Endometrial microvascular endothelial cells (primary cell): ENCODE measurements around the gene EDN2. TPM values are rescaled to one million over a fixed set of nuclear protein-coding genes. Genes with fewer than 3 reads are reported as not detected.

Experiments
- in situ Hi-C: cut with HindIII; loops from 2 replicates; pipeline ENCODE4 v1.10.0; 2017; ENCODE audit warnings: low sequenced_read_pairs, low pct_unique_long_range_greater_than_20kb; ENCODE audit errors: inconsistent ontology term
- total RNA-seq: library from RNA; depleted of rRNA; stranded (reverse); fragments of >200 nt; gene quantifications from one replicate; pipeline ENCODE4 v1.2.3, GENCODE V29; 2015; ENCODE audit errors: inconsistent ontology term

The EDN2 gene
- total RNA-seq, 1 donor from 2014 or later, result not detected

DNA sequence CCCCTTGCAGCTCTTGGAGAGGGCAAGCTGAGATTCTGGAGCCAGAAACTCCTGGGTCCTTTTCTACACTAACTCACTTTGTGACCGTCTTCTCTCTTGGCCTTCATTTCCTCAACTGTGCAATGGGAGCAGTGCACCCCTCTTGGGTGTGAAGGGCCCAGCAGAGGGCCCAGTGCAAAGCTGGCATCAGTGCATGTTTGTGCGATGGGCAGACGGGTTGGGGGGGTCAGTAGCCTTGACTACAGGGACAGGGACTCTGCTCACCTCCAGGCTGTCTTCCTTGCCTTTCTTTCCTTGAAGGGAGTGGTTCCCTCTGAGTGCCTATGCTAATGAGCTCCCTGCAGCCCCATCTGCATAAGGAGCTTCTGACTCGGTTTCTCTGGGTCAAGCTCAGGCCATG, 51.0 kb downstream of the EDN2 start:
- in situ Hi-C loops, result no loop called here

DNA sequence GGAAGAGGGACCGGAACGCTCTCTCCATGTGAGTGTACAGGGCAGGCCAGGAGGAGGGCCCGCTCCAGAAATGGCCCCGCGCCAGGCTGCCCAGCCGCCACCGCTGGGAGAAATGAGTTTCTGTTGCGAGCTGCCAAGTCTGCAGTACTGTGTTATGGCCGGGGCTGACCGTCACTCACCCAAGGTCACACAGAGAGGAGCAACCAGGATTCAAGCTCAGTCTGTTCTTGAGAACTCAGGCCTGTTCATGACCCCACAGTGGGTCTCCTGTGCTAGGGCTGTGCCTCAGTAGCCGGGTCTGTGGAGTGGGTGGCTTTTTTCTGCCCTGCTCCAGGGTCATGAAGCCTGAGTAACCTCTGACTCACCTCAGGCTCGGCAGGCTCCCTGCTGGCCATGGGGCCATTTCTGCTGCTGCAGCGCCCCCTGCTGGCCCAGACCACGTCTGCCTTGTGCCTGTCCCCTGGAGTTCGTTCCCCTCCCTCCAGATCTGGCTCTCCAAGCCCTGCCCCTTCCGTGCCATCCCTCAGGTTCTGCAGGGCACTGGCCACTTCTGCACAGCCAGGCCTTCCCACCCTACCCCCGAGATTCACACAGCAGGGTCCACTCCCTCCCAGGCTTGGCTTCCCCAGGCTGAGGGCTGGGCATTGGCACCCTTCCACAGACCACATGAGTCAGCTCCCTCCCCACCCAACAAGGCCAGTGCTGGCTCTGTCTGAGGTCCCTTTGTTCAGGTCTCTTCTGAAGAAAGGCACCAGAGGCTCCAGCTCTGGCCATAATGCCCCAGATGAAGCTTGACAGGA, 51.8 kb downstream of the EDN2 start:
- in situ Hi-C loops, result no loop called here

DNA sequence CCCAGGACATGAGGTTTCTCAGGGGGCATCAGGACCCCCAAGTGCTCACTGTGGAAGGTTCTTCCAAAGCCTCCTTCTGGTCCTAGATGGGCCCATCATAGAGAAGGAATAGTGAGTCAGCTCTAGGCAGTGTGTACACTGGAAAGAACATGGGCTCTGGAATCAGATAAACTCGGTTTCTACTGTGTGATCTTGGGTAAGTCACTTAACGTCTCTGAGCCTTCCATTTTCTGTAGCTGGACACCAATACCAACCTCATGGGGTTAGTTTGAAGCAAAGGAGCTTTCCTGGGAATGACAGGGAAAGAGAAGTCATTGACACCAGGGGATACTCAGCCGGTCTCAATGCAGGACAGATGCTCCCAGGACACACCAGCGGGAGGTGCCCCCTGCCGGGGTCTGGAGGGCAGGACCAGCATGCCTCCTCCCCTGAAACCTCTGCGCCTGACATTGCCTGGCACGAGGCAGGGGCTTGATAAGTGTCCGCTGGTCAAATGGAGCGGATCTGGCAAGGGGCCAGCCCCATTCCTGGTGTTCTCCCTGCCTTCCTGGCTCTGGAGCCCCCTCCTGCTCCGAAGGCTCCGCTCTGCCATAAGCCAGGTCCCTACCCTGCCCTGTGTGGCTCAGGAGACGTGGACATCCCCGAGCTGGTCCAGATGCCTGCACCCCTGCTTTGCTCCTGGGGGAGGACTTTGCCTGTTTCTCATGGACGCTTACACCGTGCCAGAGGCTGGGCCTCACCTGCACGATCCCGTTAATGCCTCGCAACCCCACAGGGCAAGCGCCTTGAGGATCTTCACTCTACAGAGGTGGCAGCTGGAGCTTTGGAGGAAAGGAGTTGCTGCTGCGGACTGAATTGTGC, 52.8 kb downstream of the EDN2 start:
- in situ Hi-C loops, result no loop called here

DNA sequence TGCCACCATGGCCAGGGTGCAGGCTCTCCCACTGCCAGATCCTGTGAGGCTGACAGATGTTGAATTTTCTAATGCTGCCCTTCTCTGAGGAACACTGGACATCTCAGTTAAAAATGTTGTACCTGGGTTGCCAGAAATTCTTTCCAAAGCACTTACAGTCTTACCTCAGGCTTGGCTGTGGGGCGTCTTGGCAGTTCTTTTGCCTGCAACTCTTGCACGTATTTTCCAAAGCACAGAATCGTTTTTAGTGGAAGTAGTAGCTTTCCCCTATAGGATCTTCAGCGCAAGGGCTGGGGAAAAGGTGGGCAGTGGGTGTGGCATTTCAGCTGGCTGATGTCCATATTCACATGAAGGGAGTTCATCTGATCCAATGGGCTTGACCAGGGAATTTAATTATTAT, 53.9 kb downstream of the EDN2 start:
- in situ Hi-C loops, result no loop called here

DNA sequence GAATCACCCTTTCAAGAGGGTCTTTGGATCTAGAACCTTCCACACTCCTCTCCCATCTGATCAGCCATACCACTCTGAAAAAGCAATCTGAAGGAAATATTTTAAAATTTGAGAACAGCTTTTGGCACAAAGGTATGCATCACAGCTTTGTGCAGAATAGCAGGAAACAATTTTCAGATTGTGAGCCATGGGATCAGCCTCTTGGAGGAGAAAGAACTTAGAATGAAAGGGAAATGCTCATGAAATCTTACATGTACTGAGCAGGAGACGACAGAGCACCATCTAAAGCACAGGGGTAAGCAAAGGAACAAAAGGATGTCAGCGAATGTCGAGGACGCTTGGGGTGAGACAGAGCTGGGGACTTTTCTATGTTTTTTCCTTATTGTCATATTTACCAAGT, 54.4 kb downstream of the EDN2 start:
- in situ Hi-C loops, result no loop called here

DNA sequence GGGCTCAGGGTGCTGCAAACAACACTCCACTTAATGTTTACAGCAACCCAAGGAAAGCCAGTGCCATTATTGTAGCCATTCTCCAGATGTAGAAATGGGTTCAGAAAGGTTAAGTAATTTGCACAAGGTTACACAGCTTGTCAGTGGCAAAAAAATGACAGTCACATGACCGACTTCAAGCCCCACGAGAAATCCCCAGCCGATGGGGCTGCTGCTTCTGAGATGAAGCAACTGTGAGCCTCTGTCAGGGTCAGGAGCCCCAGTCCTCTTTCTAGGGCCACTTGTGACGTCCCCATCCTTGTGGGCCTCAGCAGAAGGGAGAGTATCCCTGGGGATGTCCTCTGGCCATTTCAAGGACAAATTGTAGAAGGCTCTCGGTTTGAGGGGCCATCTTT, 54.8 kb downstream of the EDN2 start:
- in situ Hi-C loops, result no loop called here

Other genes starting within 250 kb of the EDN2 start
- 22.8 TPM for gene SCMH1, start 242.4 kb downstream of the EDN2 start, total RNA-seq
- gene FOXO6, start 123.2 kb downstream of the EDN2 start, total RNA-seq, result not detected